Spinal cord (tissue), 10 donors: Measurements from ENCODE around the gene G6PC2. TPM values are rescaled to one million over a fixed set of nuclear protein-coding genes. Genes with fewer than 3 reads are reported as not detected.

ENCODE experiments used
- DNase-seq, 6 donors: peaks; one replicate each; pipeline versions ENCODE4 v3.0.0 to v3.0.0-alpha.2; 2013 to 2015; ENCODE audit warnings: low spot score in 6 of 6, low read depth in 4 of 6
- H3K27ac ChIP-seq: one replicate; pipeline ENCODE4 v1.5.1; 2013; ENCODE audit warnings: low read depth, low read length, control low read depth
- H3K27me3 ChIP-seq: one replicate; pipeline ENCODE4 v1.6.1; 2013; ENCODE audit warnings: low read length; ENCODE audit not compliant: control insufficient read depth, insufficient read depth
- H3K36me3 ChIP-seq: one replicate; pipeline ENCODE4 v1.6.1; 2013; ENCODE audit warnings: low read length; ENCODE audit not compliant: control insufficient read depth, insufficient read depth
- H3K4me1 ChIP-seq: one replicate; pipeline ENCODE4 v1.6.1; 2013; ENCODE audit warnings: low read length; ENCODE audit not compliant: control insufficient read depth, insufficient read depth
- H3K4me3 ChIP-seq: one replicate; pipeline ENCODE4 v1.5.1; 2013; ENCODE audit warnings: low read depth, low read length, control low read depth
- H3K9me3 ChIP-seq: one replicate; pipeline ENCODE4 v1.6.1; 2013; ENCODE audit warnings: low read length; ENCODE audit not compliant: control insufficient read depth, insufficient read depth
- WGBS: methylation state at CpG from one replicate; pipeline ENCODE4 v1.1.5; 2013; ENCODE audit warnings: missing lambda C conversion rate; ENCODE audit not compliant: insufficient coverage; 5-methylcytosine and 5-hydroxymethylcytosine counted together
- polyA plus RNA-seq, 2 donors: library from polyadenylated mRNA; unstranded; fragments of 120-200 nt; gene quantifications; one replicate each; pipeline ENCODE4 v1.2.1, GENCODE V29; 2013; ENCODE audit not compliant: insufficient read length in 2 of 2
- total RNA-seq, 2 donors: library from RNA; depleted of rRNA in 1 of 2; stranded (reverse); fragments of 120-200 nt in 1 of 2; fragments of >200 nt in 1 of 2; gene quantifications; one replicate each; pipeline versions ENCODE4 v1.2.3 to v1.2.4, GENCODE V29; 2013 to 2014
- donor health status: healthy.

G6PC2 gene
- total and polyA plus RNA-seq, 4 donors: 0.09 to 0.11 TPM; not detected in 2

DNA sequence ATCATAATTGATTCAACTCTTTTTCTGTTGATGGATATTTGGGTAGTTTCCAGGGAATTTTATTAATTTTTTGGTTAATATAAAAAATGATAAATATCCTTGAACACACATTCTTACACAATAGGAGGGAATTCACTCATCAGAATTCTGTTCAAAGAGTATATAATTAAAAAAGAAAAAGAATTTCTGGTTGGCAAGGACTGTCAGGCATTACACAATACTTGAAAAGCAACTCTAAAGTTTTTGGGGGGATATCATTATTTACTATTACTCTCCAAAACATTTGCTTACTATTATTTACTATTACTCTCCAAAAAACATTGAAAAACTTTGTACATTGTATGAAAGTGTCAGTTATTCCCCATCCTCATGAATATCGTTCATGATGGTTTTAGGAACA, 38.0 kb downstream of the G6PC2 start:
- no peaks in the 10 kb centered on the region for H3K36me3 ChIP-seq
- WGBS: no CpG with 5 or more reads among the region's 1 CpG

DNA sequence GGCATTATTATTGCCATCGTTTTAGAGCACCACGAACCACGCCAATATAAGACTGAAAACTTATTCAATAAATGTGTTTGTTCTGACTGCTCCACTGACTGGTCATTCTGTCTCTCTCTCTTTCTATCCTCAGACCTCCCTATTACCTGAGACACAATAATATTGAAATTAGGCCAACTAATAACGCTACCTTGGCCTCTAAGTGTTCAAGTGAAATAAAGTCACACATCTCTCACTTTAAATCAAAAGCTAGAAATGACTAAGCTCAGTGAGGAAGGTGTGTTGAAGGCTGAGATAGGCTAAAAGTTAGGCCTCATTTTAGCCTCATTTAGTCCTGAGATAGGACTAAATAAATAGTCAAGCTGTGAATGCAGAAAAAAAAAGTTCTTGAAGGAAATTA, 38.8 kb downstream of the G6PC2 start:
- DNase-seq: no peak
- H3K9me3 ChIP-seq: no peaks in the 10 kb centered on the region
- no peak overlapping the region for H3K27ac ChIP-seq
- no peaks in the 10 kb centered on the region for H3K4me1 ChIP-seq
- no peaks in the 10 kb centered on the region for H3K27me3 ChIP-seq
- no peaks in the 10 kb centered on the region for H3K36me3 ChIP-seq
- no CpG with 5 or more reads among the region's 4 CpGs for WGBS
- no peak overlapping the region for H3K4me3 ChIP-seq

More for the DNA sequence above, 38.0 kb downstream of the G6PC2 start:
- no peak for DNase-seq
- Histone ChIP-seq H3K4me1 (no peaks in the 10 kb centered on the region), H3K4me3 (no peak overlapping the region), H3K9me3 (no peaks in the 10 kb centered on the region), H3K27me3 (no peaks in the 10 kb centered on the region), H3K27ac (no peak overlapping the region)

DNA sequence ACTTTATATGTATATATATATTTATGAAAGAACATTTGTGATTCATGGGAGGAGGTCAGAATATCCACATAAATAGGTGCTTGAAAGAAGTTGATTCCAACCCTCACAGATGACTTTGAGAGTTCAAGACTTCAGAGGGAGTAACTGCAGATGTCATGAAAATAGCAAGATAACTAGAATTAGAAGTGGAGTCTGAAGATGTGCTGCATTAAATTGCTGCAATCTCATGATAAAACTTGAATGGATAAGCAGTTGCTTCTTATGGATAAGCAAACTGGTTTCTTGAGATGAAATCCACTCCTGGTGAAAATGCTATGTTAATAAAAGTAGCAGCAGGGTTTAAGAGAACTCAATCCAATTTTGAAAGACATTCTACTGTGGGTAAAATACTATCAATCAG, 40.2 kb downstream of the G6PC2 start:
- H3K4me3 ChIP-seq: no peak overlapping the region
- H3K27me3 ChIP-seq: no peaks in the 10 kb centered on the region
- no peaks in the 10 kb centered on the region for H3K4me1 ChIP-seq
- H3K36me3 ChIP-seq: no peaks in the 10 kb centered on the region
- H3K9me3 ChIP-seq: no peaks in the 10 kb centered on the region
- H3K27ac ChIP-seq: no peak overlapping the region
- no peak for DNase-seq

DNA sequence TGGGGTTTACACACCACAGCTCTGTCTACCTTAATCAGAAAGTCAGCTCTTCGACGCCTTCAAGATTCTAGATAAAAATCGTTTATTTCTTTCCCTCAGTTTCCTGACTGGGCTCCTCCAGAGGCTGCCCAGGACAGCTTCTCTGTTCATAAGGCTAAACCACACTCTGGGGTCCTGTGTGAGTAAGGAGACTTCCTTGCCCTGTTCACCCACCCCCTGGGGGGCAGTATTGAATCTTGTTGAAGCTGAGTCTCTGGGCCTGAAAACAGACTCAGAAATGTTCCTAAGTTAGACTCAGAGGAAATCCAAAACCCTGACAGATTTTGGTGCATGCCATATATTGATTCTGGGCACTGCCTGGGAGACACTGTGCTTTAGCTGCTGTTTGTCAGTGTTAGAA, 43.0 kb downstream of the G6PC2 start:
- Histone ChIP-seq H3K9me3 (no peaks in the 10 kb centered on the region), H3K27ac (no peak overlapping the region)
- no CpG with 5 or more reads among the region's 3 CpGs for WGBS

DNA sequence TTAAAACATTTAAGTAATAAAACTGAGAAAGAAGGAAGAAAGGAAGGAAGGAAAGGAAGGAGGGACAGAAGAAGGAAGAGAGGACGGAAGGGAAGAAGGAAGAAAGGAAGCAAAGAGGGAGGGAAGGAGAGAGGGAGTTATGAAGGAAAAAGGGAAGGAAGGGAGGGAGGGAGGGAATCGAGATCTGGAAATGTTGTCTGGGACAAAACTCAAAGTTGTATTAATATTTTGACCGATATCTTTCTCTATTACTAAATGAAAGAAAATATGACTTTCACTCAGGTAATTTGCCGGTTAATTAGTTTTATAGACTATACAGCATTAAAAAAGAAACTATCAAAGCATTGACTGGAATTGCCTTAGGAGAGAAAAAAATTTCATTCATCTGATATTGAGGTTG, 44.4 kb downstream of the G6PC2 start:
- DNase-seq: no peak
- Histone ChIP-seq H3K27ac (no peak overlapping the region), H3K4me1 (no peaks in the 10 kb centered on the region), H3K27me3 (no peaks in the 10 kb centered on the region), H3K4me3 (no peak overlapping the region), H3K36me3 (no peaks in the 10 kb centered on the region), H3K9me3 (no peaks in the 10 kb centered on the region)
- 89% methylated on average over 1 of the region's 4 CpGs for WGBS

More for the DNA sequence above, 43.0 kb downstream of the G6PC2 start:
- Histone ChIP-seq H3K36me3 (no peaks in the 10 kb centered on the region), H3K4me1 (no peaks in the 10 kb centered on the region), H3K4me3 (no peak overlapping the region), H3K27me3 (no peaks in the 10 kb centered on the region)
- peak in 1 of 6 donors; percentile 16 for DNase-seq

DNA sequence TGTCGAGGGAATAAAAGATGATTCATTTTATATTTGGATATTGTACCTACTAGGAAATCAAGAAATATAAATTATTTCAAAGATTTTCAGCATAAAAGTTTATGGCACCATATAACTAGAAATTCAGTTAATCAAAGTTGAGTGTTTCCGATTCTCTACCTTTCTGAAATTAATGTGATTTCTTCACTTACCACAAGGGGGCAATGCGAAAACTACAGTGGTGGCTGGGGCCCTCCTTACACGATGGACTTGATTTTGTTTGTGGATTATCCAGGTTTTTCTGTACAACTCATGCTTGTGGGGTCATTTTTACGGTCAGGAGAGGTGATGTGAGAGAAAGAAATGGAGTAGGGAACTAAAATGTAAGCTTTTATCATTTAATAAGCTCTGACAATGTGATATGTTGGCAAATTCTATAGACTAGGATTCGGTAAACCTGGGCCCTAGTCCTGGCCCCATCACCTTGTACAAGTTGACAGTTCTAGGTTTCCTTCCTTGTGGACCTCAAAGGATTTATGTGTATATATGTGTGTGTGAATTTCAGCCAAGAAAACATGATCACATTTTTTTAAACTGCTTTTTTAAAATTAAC, 47.6 kb downstream of the G6PC2 start:
- DNase-seq: no peak
- no CpG with 5 or more reads among the region's 6 CpGs for WGBS
- H3K4me3 ChIP-seq: no peak overlapping the region
- no peak overlapping the region for H3K27ac ChIP-seq
- no peaks in the 10 kb centered on the region for H3K36me3 ChIP-seq
- no peaks in the 10 kb centered on the region for H3K4me1 ChIP-seq
- no peaks in the 10 kb centered on the region for H3K9me3 ChIP-seq
- H3K27me3 ChIP-seq: no peaks in the 10 kb centered on the region

DNA sequence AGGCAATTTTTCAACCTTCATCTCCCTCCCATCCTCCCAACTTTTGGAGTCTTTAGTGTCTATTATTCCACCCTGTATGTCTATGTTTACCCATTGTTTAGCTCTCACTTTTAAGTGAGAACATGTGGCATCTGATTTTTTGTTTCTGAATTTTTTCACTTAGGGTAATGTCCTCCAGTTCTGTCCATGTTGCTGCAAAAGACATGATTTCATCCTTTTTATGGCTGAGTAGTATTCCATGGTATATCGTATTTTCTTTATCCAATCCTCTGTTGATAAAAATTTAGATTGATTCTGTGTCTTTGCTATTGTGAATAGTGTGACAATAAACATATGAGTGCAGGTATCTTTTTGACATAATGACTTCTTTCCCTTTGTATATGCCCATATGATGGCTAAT, 48.2 kb downstream of the G6PC2 start:
- no CpG with 5 or more reads among the region's 1 CpG for WGBS
- Histone ChIP-seq H3K9me3 (no peaks in the 10 kb centered on the region), H3K36me3 (no peaks in the 10 kb centered on the region), H3K4me3 (no peak overlapping the region), H3K27me3 (no peaks in the 10 kb centered on the region), H3K4me1 (no peaks in the 10 kb centered on the region), H3K27ac (no peak overlapping the region)
- no peak for DNase-seq

DNA sequence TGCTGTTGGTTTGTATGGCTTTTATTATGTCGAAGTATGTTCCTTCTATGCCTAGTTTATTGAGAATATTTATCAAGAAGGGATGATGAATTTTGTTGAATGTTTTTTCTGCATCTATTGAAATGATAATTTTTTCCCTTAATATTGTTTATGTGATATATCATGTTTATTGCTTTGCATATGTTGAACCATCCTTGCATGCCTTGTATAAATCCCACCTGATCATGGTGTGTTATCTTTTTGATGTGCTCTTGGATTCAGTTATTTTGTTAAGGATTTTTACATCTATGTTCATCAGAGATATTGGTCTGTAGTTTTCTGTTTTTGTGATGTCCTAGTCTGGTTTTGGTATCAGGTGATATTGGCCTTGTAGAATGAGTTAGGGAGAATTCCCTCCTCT, 50.8 kb downstream of the G6PC2 start:
- Histone ChIP-seq H3K9me3 (no peaks in the 10 kb centered on the region), H3K27me3 (no peaks in the 10 kb centered on the region), H3K4me1 (no peaks in the 10 kb centered on the region), H3K4me3 (no peak overlapping the region), H3K27ac (no peak overlapping the region), H3K36me3 (no peaks in the 10 kb centered on the region)
- no CpG with 5 or more reads among the region's 1 CpG for WGBS
- DNase-seq: no peak

DNA sequence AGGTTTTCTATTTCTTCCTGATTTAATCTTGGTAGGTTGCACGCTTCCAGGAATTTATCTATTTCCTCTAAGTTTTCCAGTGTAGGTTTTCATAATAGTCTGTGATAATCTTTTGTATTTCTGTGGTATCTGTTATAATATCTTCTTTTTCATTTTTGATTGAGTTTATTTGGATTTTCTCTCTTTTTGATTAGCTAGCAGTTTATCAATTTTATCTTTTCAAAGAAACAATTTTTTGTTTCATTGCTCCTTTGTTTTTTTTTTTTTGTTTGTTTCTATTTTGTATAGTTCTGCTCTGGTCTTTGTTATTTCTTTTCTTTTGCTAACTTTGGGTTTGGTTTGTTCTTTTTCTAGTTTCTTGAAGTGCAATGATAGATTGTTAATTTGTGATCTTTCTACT, 51.3 kb downstream of the G6PC2 start:
- no peak for DNase-seq
- Histone ChIP-seq H3K4me1 (no peaks in the 10 kb centered on the region), H3K9me3 (no peaks in the 10 kb centered on the region), H3K4me3 (no peak overlapping the region), H3K27ac (no peak overlapping the region), H3K36me3 (no peaks in the 10 kb centered on the region), H3K27me3 (no peaks in the 10 kb centered on the region)
- no CpG with 5 or more reads among the region's 1 CpG for WGBS

DNA sequence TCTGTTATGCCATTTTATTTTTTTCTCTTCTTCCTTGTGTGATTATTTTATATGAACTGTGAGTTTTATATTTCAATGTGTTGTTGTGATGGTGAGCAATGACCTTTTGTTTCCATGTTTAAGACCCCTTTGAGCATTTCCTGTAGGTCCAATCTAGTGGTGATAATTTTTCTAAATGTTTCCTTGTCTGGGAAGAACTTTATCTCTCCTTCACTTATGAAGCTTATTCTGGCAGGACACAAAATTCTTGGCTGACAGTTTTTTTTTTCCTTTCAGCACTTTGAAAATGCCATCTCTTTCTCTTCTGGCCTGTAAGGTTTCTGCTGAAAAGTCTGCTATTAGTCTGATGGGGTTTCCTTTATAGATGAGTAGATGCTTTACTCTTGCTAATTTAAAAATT, 53.2 kb downstream of the G6PC2 start:
- Histone ChIP-seq H3K27me3 (no peaks in the 10 kb centered on the region), H3K27ac (no peak overlapping the region), H3K9me3 (no peaks in the 10 kb centered on the region), H3K4me3 (no peak overlapping the region), H3K4me1 (no peaks in the 10 kb centered on the region), H3K36me3 (no peaks in the 10 kb centered on the region)
- no peak for DNase-seq
